ENCODE data around the gene SND1. TPM values are rescaled to one million over a fixed set of nuclear protein-coding genes. Genes with fewer than 3 reads are reported as not detected.

The SND1 gene
- total and polyA plus RNA-seq, 7 experiments from 2014 or later = 68.6 to 253 (median 137) TPM

DNA sequence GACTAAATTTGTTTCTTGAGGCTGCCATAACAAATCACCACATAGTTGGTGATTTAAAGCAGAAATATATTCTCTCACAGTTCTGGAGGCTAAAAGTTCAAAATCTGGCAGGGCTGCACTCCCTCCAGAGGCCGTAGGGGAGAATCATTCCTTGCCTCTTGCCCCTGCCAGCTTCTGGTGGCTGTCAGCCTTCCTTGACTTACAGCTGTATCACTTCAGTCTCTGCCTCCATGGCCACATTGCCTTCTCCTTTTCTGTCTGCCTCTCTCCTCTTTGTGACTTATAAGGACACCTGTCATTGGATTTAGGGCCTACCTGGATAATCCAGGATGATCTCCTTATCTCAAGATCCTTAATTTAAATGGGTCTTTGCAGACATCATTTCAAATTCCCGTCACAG lies 385.1 kb downstream of the SND1 start:
- H3K4me1 ChIP-seq (ENCODE audit: control insufficient read depth in 2 of 2, insufficient read depth in 2 of 2, low read length in 2 of 2) = no peaks in the 10 kb centered on the region
- H3K36me3 ChIP-seq (ENCODE audit: control insufficient read depth in 2 of 3, insufficient read depth in 3 of 3, low read length in 3 of 3) = no peaks in the 10 kb centered on the region
- H3K36me3 Mint-ChIP-seq = peaks cover 0 to 4% (median 0%) of the 10 kb centered on the region in 5 donors
- no peaks in the 10 kb centered on the region for H3K9me3 ChIP-seq (ENCODE audit: control insufficient read depth in 2 of 3, low read length in 3 of 3)
- no peak overlapping the region for H3K4me3 Mint-ChIP-seq
- ChIA-PET CTCF (interaction anchor here (0.7 kb wide), 1 partner anchor 12 kb away, joined by 3 read pairs; no protein-coding TSS in a partner anchor), POLR2A (no interaction called here)
- peaks cover 0 to 14% (median 0%) of the 10 kb centered on the region in 5 donors for H3K27me3 Mint-ChIP-seq
- H3K27ac ChIP-seq (ENCODE audit: low read depth, low read length) = no peak overlapping the region
- no peaks in the 10 kb centered on the region for H3K9me3 Mint-ChIP-seq
- ATAC-seq (no peak), DNase-seq (no peak)
- intact Hi-C loops (cut with micrococcal nuclease) = loop anchor here in 1 of 2 donors (10.0 kb wide), 1 partner anchor 168 kb away; no protein-coding TSS in a partner anchor
- no peak overlapping the region for H3K4me3 ChIP-seq (ENCODE audit: low read length)
- no peak overlapping the region for H3K27ac Mint-ChIP-seq
- peaks cover 0 to 13% (median 10%) of the 10 kb centered on the region in 7 donors for H3K4me1 Mint-ChIP-seq
- no peaks in the 10 kb centered on the region for H3K27me3 ChIP-seq (ENCODE audit: control insufficient read depth in 2 of 2, insufficient read depth in 2 of 2, low read length in 2 of 2)

DNA sequence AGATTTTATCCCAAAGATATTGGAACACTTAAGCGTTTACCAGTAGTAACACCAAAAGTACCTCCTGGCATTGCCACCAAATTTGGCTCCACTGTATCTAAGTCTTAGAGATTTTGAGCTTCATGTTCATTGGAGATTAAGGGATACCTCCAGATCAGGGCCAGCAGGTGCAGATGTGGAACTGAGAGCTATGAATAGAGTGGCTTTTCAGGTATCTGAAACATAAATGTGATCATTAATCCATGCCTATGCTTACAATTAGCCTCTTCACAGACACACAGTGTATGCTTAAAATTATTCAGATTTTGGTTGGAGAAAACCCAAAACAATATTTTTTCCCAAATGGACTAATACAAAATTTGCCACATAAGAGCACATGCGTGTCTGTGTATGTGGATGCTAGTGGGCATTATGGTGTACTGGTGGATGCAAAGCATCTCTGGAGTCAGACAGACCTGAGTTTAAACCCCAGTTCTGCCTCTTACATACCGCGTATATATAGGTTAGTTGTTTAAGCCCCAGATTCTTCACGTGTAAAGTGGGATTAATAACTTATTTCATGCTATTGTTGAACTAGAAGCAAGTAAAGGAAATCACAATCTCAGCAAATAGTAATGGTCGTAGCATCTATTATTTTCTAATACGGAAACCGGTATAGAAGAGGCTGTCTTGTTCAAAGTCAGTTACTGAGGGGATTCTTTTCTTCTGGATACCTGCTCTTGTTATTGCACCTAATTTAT lies 386.1 kb downstream of the SND1 start:
- no peak overlapping the region for H3K27ac ChIP-seq (ENCODE audit: low read depth, low read length)
- no peaks in the 10 kb centered on the region for H3K36me3 ChIP-seq (ENCODE audit: control insufficient read depth in 2 of 3, insufficient read depth in 3 of 3, low read length in 3 of 3)
- ChIA-PET POLR2A (no interaction called here), CTCF (no interaction called here)
- Mint-ChIP-seq H3K27me3 (peaks cover 0 to 10% (median 0%) of the 10 kb centered on the region in 5 donors), H3K36me3 (peaks cover 0 to 4% (median 0%) of the 10 kb centered on the region in 5 donors), H3K4me1 (peaks cover 0 to 13% (median 10%) of the 10 kb centered on the region in 7 donors), H3K4me3 (no peak overlapping the region), H3K27ac (no peak overlapping the region), H3K9me3 (no peaks in the 10 kb centered on the region)
- no peaks in the 10 kb centered on the region for H3K4me1 ChIP-seq (ENCODE audit: control insufficient read depth in 2 of 2, insufficient read depth in 2 of 2, low read length in 2 of 2)
- no peak overlapping the region for H3K4me3 ChIP-seq (ENCODE audit: low read length)
- no peaks in the 10 kb centered on the region for H3K27me3 ChIP-seq (ENCODE audit: control insufficient read depth in 2 of 2, insufficient read depth in 2 of 2, low read length in 2 of 2)
- intact Hi-C loops (cut with micrococcal nuclease) = loop anchor here in 1 of 2 donors (10.0 kb wide), 1 partner anchor 167 kb away; no protein-coding TSS in a partner anchor
- ATAC-seq (no peak), DNase-seq (no peak)
- H3K9me3 ChIP-seq (ENCODE audit: control insufficient read depth in 2 of 3, low read length in 3 of 3) = no peaks in the 10 kb centered on the region

DNA sequence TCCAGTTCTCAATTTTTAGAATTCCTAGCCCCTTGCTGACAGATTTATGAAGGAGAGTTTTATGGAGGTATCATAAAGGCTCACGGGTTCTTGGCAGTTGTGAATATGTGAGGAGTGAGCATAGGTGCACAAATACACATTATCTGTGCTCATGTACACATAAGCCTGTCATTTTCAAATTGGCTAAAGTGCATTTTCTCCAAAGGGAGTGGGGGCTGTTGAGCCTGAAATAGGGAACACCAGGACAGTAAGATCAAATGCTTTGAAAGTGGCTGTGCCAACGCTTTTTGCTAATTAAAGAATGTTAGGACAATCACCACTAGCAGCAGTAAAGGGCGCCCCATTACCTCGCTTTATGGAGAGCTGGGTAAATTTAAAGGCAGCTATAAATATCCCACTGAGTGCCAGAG lies 387.6 kb downstream of the SND1 start:
- no peak overlapping the region for H3K27ac ChIP-seq (ENCODE audit: low read depth, low read length)
- CTCF ChIA-PET = interaction anchor here (0.8 kb wide), 1 partner anchor 8 kb away, joined by 4 read pairs; no protein-coding TSS in a partner anchor
- Mint-ChIP-seq H3K27ac (no peak overlapping the region), H3K4me3 (no peak overlapping the region), H3K4me1 (peaks cover 6 to 18% (median 12%) of the 10 kb centered on the region in 7 donors), H3K36me3 (peaks cover 0 to 4% (median 0%) of the 10 kb centered on the region in 5 donors), H3K27me3 (no peaks in the 10 kb centered on the region), H3K9me3 (no peaks in the 10 kb centered on the region)
- H3K36me3 ChIP-seq (ENCODE audit: control insufficient read depth in 2 of 3, insufficient read depth in 3 of 3, low read length in 3 of 3) = no peaks in the 10 kb centered on the region
- no peak for ATAC-seq
- no peaks in the 10 kb centered on the region for H3K27me3 ChIP-seq (ENCODE audit: control insufficient read depth in 2 of 2, insufficient read depth in 2 of 2, low read length in 2 of 2)
- POLR2A ChIA-PET = interaction anchor here (1.0 kb wide), 1 partner anchor 69 kb away, joined by 3 read pairs; no protein-coding TSS in a partner anchor
- H3K9me3 ChIP-seq (ENCODE audit: control insufficient read depth in 2 of 3, low read length in 3 of 3) = no peaks in the 10 kb centered on the region
- intact Hi-C loops (cut with micrococcal nuclease) = loop anchor here in 1 of 2 donors (10.0 kb wide), 1 partner anchor 165 kb away; no protein-coding TSS in a partner anchor
- no peak overlapping the region for H3K4me3 ChIP-seq (ENCODE audit: low read length)
- DNase-seq = no peak
- peaks cover 0 to 4% of the 10 kb centered on the region in 2 donors for H3K4me1 ChIP-seq (ENCODE audit: control insufficient read depth in 2 of 2, insufficient read depth in 2 of 2, low read length in 2 of 2)

DNA sequence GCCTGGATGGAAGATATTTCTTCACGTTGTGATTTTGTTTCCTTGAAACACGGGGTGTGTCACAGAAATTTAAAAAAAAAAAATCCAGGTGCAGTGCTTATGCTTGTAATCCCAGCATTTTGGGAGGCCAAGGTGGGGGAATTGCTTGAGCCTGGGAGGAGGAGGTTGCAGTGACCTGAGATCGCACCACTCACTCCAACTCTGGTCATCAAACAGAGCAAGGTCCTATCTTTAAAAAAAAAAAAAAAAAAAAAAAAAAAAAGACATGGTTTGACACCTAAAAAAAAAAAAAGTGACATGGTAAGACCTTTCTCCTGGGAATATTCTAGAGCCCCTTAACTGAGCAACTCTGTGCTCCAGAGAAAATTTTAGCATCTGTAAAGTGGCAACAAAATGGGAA lies 388.2 kb downstream of the SND1 start:
- Histone ChIP-seq H3K27me3 (ENCODE audit: control insufficient read depth in 2 of 2, insufficient read depth in 2 of 2, low read length in 2 of 2) (no peaks in the 10 kb centered on the region), H3K36me3 (ENCODE audit: control insufficient read depth in 2 of 3, insufficient read depth in 3 of 3, low read length in 3 of 3) (no peaks in the 10 kb centered on the region), H3K4me3 (ENCODE audit: low read length) (no peak overlapping the region), H3K9me3 (ENCODE audit: control insufficient read depth in 2 of 3, low read length in 3 of 3) (no peaks in the 10 kb centered on the region), H3K27ac (ENCODE audit: low read depth, low read length) (no peak overlapping the region), H3K4me1 (ENCODE audit: control insufficient read depth in 2 of 2, insufficient read depth in 2 of 2, low read length in 2 of 2) (peaks cover 0 to 4% of the 10 kb centered on the region in 2 donors)
- no peaks in the 10 kb centered on the region for H3K9me3 Mint-ChIP-seq
- CTCF ChIA-PET = no interaction called here
- H3K27ac Mint-ChIP-seq = no peak overlapping the region
- ATAC-seq (no peak), DNase-seq (no peak)
- no peak overlapping the region for H3K4me3 Mint-ChIP-seq
- H3K36me3 Mint-ChIP-seq = peaks cover 0 to 4% (median 0%) of the 10 kb centered on the region in 5 donors
- H3K4me1 Mint-ChIP-seq = peaks cover 11 to 25% (median 17%) of the 10 kb centered on the region in 7 donors
- H3K27me3 Mint-ChIP-seq = no peaks in the 10 kb centered on the region
- intact Hi-C loops (cut with micrococcal nuclease) = no loop called here
- POLR2A ChIA-PET = interaction anchor here (1.0 kb wide), 1 partner anchor 69 kb away, joined by 3 read pairs; no protein-coding TSS in a partner anchor

DNA sequence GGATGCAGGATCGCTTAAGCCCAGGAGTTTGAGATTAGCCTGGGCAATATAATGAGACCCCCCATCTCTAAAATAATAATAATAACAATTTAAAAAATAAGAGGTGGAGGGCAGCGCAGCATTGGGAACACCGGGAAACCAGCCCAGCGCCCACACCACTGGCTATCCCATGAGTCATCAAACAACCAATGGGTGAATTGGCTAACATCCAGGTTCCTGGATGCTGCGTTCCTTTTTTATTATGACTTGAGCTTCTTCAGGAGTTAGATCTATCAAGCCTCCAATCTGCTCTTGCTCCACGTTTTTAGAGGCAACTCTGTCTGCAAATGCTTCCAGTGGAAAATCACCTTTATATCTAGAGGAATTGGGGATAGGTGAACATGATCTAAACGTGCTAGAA lies 389.2 kb downstream of the SND1 start:
- peaks cover 0 to 4% (median 0%) of the 10 kb centered on the region in 5 donors for H3K36me3 Mint-ChIP-seq
- peaks cover 0 to 4% of the 10 kb centered on the region in 2 donors for H3K4me1 ChIP-seq (ENCODE audit: control insufficient read depth in 2 of 2, insufficient read depth in 2 of 2, low read length in 2 of 2)
- intact Hi-C loops (cut with micrococcal nuclease) = no loop called here
- no peaks in the 10 kb centered on the region for H3K36me3 ChIP-seq (ENCODE audit: control insufficient read depth in 2 of 3, insufficient read depth in 3 of 3, low read length in 3 of 3)
- DNase-seq = no peak
- H3K27ac Mint-ChIP-seq = no peak overlapping the region
- no peak for ATAC-seq
- H3K4me1 Mint-ChIP-seq = peaks cover 17 to 32% (median 23%) of the 10 kb centered on the region in 7 donors
- ChIA-PET POLR2A (interaction anchor here (0.6 kb wide), 1 partner anchor 64 kb away, joined by 3 read pairs; no protein-coding TSS in a partner anchor), CTCF (no interaction called here)
- no peak overlapping the region for H3K27ac ChIP-seq (ENCODE audit: low read depth, low read length)
- H3K9me3 Mint-ChIP-seq = no peaks in the 10 kb centered on the region
- no peak overlapping the region for H3K4me3 ChIP-seq (ENCODE audit: low read length)
- no peak overlapping the region for H3K4me3 Mint-ChIP-seq
- no peaks in the 10 kb centered on the region for H3K9me3 ChIP-seq (ENCODE audit: control insufficient read depth in 2 of 3, low read length in 3 of 3)
- no peaks in the 10 kb centered on the region for H3K27me3 Mint-ChIP-seq
- H3K27me3 ChIP-seq (ENCODE audit: control insufficient read depth in 2 of 2, insufficient read depth in 2 of 2, low read length in 2 of 2) = no peaks in the 10 kb centered on the region

DNA sequence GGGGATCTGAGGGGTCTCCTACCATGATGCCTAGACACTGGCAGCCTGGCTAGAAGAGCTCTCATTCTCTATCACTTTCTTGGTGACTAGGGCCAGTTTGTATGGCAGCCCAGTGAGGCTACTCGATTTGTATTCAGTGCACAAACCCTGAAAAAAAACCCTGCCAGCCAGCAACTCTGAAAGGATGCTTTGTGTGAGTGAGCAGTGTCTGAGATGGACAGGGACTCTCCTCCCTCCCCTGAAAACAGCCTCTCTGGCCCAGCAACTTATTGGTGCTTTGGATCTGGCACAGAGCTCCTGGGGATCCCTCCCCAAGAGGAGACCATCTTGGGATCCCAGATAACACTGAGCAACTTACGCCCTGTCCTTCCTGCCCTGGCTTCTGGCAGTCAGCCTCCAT lies 390.0 kb downstream of the SND1 start:
- Mint-ChIP-seq H3K27me3 (no peaks in the 10 kb centered on the region), H3K9me3 (no peaks in the 10 kb centered on the region), H3K4me1 (peaks cover 17 to 32% (median 23%) of the 10 kb centered on the region in 7 donors), H3K4me3 (no peak overlapping the region), H3K27ac (no peak overlapping the region), H3K36me3 (peaks cover 0 to 4% (median 0%) of the 10 kb centered on the region in 5 donors)
- DNase-seq (no peak), ATAC-seq (no peak)
- ChIA-PET CTCF (no interaction called here), POLR2A (no interaction called here)
- H3K4me3 ChIP-seq (ENCODE audit: low read length) = no peak overlapping the region
- intact Hi-C loops (cut with micrococcal nuclease) = no loop called here
- no peaks in the 10 kb centered on the region for H3K36me3 ChIP-seq (ENCODE audit: control insufficient read depth in 2 of 3, insufficient read depth in 3 of 3, low read length in 3 of 3)
- peaks cover 0 to 4% of the 10 kb centered on the region in 2 donors for H3K4me1 ChIP-seq (ENCODE audit: control insufficient read depth in 2 of 2, insufficient read depth in 2 of 2, low read length in 2 of 2)
- no peaks in the 10 kb centered on the region for H3K27me3 ChIP-seq (ENCODE audit: control insufficient read depth in 2 of 2, insufficient read depth in 2 of 2, low read length in 2 of 2)
- no peak overlapping the region for H3K27ac ChIP-seq (ENCODE audit: low read depth, low read length)
- no peaks in the 10 kb centered on the region for H3K9me3 ChIP-seq (ENCODE audit: control insufficient read depth in 2 of 3, low read length in 3 of 3)
